HG02884 (cell line): ENCODE data around the gene AP3B1.

Source experiments
- ATAC-seq: cut with Tn5 transposase; IDR thresholded peaks from one replicate; pipeline ENCODE4 v1.9.1; 2021; ENCODE audit warnings: mild to moderate bottlenecking, moderate library complexity; ENCODE audit not compliant: unreplicated experiment

AP3B1 gene

DNA sequence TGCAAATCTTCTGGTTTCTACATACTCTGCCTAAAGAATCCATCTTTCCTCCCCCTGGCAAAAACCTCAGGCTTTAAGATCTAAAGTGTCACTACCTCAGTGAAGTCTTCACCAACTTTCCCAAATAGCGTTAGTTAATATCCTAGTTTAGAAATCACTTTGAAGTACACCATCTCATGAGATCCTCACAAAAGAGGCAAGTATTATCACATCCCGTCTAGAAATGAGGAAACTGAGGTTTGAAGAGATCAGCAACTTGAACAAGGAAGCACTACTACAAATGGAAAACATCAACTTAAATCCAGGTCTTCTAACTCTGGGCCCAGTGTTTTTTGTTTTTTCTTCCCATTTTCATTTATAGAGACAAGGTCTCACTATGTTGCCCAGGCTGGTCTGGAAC lies 4.6 kb downstream of the AP3B1 start:
- ATAC-seq, result no peak

DNA sequence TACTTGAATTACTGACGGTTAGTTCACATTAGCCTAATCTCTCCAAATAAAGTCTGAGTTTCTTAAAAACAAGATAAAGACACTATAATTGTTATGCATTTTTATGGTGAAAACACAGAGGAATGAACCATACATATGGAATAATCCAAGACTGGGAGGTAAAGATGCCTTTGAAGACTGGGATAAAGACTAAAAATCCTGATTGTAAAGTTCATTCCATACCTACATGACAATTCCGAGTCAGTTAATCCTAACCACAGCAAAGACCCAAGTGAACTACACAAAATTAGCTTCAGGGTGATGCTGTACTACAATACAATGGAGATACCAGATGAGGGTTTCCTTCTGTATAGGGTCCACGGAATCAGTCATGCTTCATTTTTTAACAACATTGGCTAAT lies 6.3 kb downstream of the AP3B1 start:
- ATAC-seq, result no peak

DNA sequence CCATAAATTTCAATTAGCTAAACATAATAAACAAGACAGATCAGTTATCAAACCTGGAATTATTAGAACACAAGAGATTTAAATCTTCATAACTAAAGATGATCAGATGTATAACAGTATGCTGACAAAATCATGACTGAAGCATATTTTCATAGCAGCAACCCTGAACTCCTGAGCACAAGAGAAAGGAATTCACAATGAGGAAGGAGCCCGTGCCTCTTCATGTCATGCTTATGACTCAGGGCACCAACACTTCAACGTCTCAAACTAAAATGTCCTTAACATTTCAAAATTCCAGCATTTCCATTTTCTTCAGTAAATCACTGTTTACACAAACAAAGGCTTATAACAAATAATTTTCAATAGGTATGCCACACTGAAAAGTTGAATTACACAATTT lies 6.7 kb downstream of the AP3B1 start:
- ATAC-seq, result no peak

DNA sequence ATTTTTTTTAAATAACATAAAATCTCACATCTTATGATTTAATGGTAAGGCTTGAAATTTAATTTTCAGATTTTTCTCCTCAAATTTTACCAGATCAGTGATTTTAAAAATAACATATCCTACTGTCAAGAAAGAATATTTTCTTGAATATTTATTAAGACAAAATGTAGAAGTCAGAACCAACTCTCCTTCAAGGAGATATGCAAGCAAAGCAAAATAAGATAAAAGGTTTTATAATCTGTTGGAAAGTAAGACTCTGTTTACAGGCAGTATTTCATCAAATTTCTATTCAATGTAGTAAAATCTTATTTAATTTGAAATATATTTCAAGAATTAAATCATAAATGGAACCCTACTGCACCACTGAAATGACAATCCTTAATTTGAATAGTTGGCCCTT lies 7.3 kb downstream of the AP3B1 start:
- no peak for ATAC-seq

DNA sequence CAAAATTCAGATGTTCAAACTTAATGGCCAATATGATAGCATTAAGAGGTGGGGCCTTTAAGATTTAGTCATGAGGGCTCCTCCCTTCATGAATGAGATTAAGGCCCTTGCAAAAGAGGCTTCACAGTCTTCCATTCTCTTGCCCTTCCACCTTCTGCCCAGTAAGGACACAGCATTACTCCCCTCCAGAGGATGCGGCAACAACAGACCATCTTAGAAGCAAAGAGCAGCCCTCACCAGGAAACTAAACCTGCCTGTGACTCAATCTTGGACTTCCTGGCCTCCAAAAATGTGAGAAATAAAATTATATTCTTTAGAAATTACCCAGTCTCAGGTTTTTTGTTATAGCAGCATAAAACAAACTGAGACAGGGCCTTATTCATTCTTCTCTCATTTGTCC lies 8.2 kb downstream of the AP3B1 start:
- ATAC-seq, result no peak

DNA sequence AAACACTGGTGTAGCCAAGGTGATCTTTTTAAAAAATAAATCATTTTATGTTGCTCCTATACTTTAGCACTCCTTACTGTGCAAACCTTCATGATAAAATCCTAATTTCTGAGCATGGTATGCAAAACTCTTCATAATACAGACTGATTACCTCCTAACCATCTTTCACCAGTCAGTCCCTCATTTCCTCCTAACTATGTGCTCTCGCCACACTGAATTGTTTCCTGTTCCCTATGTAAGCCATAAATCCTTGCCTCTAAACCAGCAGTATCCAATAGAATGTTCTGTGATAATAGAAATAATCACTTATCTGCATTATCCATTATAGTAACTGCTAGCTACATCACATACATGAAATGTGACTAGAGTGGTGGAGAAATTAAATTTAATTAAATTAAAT lies 10.7 kb downstream of the AP3B1 start:
- no peak for ATAC-seq

DNA sequence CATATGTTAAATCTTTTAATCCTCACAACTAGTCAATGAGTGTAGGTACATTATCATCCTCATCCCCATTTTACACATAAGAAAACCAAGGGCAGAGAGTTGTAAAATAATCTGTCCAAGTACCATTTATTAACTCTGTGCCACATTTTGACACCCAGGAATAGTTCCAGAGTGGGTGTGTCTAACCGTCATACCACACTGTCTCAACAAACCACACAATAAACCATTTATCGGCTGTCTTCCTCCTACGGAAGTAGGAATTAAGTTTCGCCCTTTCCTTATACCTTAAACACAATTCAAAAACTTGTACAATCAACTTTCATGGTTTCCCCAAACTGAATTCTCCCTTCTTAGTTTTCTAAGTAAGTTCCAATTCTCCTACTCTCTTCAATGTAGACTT lies 11.4 kb downstream of the AP3B1 start:
- no peak for ATAC-seq

DNA sequence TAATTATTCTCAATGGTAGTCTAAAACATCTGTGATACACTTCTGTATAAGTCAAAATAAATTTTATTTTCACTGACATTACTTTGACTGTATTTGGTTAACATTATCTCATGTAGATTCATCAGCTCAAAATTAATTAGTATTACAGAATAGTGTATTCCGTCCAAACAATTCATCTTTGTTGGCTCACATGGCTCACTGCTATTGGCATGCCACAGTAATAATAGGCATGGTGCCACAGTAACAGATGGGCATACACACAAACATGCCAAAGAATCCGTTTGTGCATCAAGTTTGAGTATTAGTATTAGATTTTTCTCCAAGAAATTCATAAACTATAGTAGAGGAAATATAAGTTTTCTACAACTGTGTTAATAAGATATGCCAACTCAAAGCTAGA lies 14.2 kb downstream of the AP3B1 start:
- ATAC-seq, result no peak

DNA sequence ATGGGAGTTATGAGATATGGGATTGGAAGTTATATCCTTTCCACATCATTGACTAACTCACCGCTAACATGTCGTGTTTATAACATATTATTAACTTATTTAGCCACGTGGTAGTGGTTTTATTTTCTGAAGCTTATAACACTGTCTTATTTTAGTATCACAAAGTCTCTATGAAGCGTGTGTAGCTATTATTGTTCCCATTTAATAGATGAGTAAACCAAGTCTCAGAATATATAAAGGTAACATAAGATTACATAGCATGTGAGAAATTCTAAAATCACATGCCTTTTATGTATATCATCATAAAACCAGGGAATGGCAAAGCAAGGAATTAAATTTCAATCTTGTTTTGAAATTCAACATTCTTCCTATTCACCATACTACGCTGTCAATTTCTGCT lies 15.3 kb downstream of the AP3B1 start:
- ATAC-seq, result no peak

DNA sequence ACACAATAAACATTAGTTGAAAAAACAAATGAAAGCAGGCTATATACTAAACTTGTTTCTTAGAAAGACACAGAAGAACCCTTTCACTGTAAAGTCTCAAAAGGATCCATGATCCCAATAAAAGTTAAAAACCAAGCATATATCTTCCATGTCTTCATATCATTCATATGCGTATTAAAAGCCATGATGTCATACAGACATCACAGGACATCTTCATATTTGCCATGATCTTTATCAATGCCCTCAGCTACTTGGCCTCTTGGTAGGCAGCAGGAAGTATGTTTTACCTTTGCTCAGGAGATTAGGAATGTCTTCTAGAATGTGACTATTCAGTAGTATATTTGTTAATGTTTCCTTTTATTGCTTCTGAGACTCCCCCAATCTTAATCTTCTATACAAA lies 16.8 kb downstream of the AP3B1 start:
- ATAC-seq, result no peak

DNA sequence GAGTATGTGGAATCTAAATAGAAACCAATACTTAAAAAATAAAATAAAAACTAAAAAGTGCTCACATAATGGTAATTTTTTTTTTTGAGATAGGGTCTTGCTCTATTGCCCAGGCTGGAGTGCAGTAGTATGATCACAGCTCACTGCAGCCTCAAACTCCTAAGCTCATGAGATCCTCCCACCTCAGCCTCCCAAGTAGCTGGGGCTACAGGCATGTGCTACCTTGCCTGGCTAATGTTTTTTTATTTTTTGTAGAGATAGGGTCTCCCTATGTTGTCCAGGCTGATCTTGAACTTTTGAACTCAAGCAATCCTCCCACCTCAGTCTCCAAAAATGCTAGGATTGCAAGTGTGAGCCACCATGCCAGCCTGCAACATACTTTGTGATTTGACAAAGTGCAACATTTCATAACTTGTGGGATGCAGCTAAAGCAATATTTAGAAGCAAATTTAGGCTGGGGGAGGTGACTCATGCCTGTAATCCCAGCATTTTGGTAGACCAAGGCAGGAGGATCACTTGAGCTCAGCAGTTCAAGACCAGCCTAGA lies 18.4 kb downstream of the AP3B1 start:
- no peak for ATAC-seq

DNA sequence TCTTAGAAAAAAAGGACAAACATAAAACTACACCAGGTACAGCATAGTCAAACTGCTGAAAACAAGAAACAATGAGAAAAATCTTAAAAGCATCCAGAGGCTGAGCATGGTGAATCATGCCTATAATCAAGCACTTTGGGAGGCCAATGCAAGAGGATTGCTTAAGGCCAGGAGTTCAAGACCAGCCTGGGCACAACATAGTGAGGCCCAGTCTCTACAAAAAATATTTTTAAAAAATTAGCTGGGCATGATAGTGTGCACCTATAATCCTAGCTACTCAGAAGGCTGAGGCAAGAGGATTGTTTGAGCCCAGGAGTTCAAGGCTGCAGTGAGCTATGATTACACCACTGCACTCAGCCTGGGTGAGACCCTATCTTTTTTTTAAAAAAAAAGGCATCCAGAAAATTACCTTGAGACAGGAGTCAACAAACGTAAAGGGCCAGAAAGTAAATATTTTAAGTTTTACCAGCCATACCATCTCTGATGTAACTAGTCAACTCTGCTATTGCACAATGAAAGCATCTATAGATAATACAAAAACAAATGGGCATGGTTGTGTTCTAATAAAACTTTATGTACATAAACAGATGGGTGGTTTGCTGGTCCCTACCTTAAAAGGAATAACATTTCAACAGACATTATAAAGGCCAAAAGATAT lies 19.8 kb downstream of the AP3B1 start:
- no peak for ATAC-seq

DNA sequence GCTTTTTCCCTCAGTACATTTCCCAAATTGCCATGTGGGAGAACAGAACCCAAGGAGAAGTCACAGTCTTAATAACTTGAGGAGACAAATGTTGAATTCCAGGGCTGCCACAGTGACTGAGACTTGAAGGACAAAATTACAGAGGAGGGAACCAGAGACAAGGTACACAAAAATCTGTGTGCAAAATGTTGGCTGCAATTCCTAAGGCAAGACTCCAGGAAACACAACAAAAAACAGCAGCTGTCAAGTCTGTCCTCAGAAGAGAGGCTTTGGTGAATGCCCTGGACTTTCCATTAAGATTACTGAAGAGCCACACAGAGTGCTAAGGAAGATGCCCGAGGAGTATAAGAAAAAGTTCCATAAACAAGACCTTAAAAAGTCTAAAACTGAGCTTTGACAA lies 21.1 kb downstream of the AP3B1 start:
- no peak for ATAC-seq

DNA sequence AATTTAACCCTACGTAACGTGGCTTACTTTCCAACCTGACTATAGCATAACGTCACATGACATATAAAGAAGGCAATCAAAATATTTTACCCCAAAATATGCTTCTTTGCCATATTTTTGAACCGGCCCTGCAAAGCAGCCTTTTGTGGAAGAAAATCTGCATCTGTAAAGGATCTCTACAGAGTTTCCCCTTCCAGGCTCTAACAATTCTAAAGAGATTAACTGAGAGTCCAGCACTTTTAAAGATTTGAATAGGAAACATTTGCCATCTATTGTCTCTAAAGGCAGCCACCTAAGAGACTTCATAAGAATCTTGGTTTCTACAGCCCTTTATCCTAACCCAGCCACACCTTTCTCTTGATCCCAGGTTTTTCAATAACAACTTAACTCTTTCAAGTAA lies 22.7 kb downstream of the AP3B1 start:
- no peak for ATAC-seq

DNA sequence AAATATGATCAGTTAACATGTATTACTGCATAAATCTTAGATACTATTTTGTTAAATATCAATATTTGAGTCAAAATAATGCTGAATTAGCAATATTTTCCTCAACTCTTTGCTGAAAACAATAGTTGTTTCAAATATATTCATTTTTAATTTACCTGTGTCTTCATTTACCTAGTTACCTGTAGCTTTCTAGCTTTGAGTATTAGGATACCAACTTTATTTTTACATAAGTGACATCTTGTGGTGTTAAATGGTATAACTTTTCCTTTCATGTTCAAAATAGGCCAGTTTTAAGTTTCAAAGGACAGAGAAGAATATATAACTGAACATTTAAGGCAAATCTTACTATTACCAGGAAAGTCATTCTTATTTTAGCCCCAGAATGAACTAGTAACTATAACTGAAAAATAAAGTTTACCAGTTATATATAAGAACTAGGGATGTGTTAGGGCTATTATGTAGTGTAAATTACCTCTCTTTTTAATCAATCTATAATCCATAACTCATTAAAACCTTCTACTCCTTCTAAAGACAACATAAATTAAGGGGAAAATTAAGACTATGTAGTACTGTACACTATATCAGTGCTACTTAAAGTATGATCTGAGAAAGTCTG lies 25.3 kb downstream of the AP3B1 start:
- ATAC-seq, result no peak

DNA sequence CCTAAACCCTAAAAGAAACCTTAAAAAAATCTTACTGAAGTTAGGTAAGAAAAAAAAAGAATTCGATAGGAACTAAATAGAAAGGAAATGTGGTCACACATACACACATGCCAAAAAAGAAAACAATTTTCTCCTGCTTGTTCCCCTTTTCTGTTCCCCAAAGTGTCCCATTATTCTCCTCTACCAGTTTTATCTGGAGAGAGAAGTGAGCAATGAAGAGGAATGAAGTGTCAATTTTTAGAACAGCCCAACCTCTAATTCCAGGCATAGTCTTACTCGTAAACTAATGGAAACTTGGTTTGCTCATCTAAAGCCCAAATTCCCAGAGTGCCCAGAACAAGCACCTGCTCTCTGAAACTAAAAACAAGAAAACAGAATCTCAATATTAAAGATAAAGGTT lies 26.1 kb downstream of the AP3B1 start:
- ATAC-seq, result no peak

DNA sequence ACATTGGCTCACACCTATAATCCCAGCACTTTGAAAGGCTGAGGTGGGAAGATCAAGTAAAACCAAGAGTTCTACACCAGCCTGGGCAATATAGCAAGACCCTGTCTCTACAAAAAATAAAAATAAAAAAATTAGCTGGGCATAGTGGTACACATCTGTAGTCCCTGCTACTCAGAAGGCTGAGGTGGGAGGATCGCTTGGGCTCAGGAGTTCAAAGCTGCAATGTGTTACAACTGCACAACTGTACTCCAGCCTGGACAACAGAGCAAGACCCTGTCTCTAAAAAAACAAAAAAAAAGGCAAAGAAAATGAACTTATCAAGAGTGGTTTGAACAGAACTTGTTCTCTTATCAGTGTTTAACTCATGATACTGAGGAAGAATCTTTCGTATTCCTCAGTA lies 29.3 kb downstream of the AP3B1 start:
- ATAC-seq, result no peak

DNA sequence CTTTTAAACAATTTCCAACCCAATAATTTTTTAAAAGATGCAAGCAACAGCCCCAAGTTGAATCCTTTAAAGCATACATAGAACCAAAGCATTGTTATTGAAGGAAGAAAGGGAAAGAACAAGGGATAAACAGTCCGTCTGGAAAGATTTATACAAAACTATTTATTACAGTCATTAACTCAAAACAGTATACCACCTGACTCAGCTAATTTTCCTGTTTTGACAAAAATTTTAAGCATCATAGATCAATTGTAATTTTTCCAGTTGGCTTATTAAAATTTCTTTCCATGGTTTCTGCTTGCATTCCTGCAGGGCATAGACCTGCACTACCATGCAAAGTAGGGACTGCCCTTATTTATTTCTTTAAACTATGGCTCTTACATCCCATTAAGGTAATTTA lies 29.9 kb downstream of the AP3B1 start:
- ATAC-seq, result no peak

DNA sequence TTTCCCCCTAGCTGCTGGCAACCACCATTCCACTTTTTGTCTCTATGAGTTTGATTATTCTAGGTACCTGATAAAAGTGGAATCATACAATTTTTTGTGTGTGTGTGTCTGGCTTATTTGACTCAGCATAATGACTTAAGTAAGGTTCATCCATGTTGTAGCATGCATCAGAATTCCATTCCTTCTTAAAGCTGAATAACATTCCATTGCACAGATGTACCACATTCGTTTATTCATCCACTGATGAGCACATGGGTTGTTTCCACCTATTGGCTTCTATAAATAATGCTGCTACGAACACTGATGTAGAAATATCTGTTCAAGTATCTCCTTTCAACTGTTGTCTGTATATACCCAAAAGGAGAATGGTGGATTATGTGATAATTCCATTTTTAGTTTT lies 33.7 kb downstream of the AP3B1 start:
- no peak for ATAC-seq

DNA sequence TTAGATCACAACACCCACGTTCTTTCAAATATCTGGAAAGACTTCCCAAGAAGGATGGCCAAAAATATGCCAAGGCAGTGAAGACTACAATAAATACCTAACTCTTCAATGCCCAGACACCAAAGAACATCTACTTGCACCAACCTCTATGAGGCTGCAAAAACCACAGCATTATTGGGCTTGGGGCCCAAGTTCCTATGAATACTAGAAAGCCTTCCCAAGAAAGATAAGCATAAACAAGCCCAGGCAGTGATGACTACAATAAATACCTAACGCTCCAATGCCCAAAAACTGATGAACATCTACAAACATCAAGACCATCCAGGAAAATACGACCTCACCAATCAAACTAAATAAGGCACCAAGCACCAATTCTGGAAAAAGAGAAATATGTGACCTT lies 41.3 kb downstream of the AP3B1 start:
- ATAC-seq, result no peak

DNA sequence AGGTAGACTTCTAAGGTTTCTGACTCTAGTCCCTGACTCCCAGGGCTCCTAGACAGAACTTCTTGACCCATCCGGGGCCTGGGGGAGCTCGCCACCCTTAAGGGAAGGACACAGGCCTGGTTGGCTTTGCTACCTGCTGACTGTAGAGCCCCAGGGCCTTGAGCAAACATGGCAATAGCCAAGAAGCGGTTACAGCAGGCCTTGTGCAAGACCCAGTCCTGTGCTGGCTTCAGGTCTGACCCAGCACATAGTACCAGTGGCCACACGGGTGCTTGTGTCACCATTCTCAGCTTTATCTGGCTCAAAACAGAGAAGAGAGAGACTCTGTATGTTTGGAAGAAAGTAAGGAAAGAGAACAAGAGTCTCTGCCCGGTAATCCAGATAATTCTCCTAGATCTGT lies 41.8 kb downstream of the AP3B1 start:
- no peak for ATAC-seq

DNA sequence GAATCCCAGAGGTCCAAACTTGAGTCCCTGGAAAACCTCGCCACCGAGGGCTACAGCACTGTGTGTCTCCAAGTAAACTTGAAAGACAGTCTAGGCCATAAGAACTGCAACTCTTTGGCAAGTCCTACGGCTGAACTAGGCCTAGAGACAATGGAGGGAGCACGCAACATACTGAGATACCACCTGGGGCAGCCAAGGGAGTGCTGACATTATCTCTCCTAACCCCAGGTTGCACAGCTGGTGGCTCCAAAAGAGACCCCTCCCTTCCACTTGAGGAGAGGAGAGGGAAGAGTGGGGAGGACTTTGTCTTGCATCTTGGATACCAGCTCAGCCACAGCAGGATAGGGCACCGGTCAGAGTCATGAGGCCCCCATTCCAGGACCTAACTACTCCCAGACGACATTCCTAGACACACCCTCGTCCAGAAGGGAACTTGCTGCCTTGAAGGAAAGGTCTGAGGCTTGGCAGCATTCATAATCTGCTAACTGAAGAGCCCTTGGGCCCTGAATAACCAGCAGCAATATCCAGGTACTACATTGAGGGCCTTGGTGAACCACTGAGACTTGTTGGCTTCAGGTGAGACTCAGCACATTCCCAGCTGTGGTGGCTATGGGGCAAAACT lies 42.7 kb downstream of the AP3B1 start:
- no peak for ATAC-seq
